HPDE6-E6E7 (cell line): Measurements from ENCODE around the gene ITM2C.

Experiments used
- DNase-seq: peaks from one replicate; pipeline ENCODE4 v3.0.0; 2011; ENCODE audit warnings: missing footprints; ENCODE audit errors: extremely low spot score

The ITM2C gene

GRCh38 chr2:230852113-230852512 lies 12.6 kb upstream of the ITM2C start:
- no peak for DNase-seq

GRCh38 chr2:230861552-230862255 lies 3.0 kb upstream of the ITM2C start:
- no peak for DNase-seq

GRCh38 chr2:230862292-230862691 lies 2.5 kb upstream of the ITM2C start:
- no peak for DNase-seq

- DNase-seq = no peak
Observed at GRCh38 chr2:230863031-230863430, 1.7 kb upstream of the ITM2C start.

- no peak for DNase-seq
Observed at GRCh38 chr2:230863442-230864121, 1.2 kb upstream of the ITM2C start.

- no peak for DNase-seq
Observed at GRCh38 chr2:230864122-230864604, 579 bp upstream of the ITM2C start.

- no peak for DNase-seq
Observed at GRCh38 chr2:230865307-230865765, 594 bp downstream of the ITM2C start.

- DNase-seq = no peak
Observed at GRCh38 chr2:230865766-230866755, 1.3 kb downstream of the ITM2C start.

- DNase-seq = no peak
Observed at GRCh38 chr2:230866756-230867523, 2.2 kb downstream of the ITM2C start.

- DNase-seq = no peak
Observed at GRCh38 chr2:230868161-230868946, 3.6 kb downstream of the ITM2C start.

GRCh38 chr2:230868947-230869913 lies 4.5 kb downstream of the ITM2C start:
- no peak for DNase-seq

GRCh38 chr2:230869914-230870543 lies 5.3 kb downstream of the ITM2C start:
- no peak for DNase-seq

- DNase-seq = no peak
Observed at GRCh38 chr2:230870544-230871360, 6.0 kb downstream of the ITM2C start.

- DNase-seq = no peak
Observed at GRCh38 chr2:230871361-230872150, 6.8 kb downstream of the ITM2C start.

GRCh38 chr2:230872151-230872967 lies 7.6 kb downstream of the ITM2C start:
- DNase-seq = no peak
